ENCODE results near the gene IGSF21. TPM values are rescaled to one million over a fixed set of nuclear protein-coding genes. Genes with fewer than 3 reads are reported as not detected.

The IGSF21 gene
- total RNA-seq, 1 experiment from 2014 or later, result not detected

DNA sequence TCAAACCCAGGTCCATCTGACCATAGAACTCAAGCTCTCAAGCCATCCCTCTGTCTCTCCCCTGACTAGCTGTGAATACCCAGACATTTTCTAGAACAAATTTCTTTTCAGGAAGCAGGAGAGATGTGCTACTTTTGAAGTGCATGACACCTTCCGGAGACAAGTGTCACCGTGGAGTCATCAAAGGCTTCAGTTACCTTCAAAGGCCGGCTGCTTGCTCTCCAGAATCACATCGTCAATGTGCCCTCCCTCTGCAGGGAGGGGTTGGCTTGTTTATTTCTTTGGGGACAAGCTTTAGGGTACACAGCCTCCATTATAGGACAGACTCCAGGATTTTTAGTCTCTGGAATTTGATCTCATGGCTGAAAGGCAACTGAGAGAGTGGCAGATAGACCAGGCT is 37.7 kb upstream of the IGSF21 start:
- H3K4me1 Mint-ChIP-seq (ENCODE audit: insufficient read depth, unreplicated experiment), result no peaks in the 10 kb centered on the region

DNA sequence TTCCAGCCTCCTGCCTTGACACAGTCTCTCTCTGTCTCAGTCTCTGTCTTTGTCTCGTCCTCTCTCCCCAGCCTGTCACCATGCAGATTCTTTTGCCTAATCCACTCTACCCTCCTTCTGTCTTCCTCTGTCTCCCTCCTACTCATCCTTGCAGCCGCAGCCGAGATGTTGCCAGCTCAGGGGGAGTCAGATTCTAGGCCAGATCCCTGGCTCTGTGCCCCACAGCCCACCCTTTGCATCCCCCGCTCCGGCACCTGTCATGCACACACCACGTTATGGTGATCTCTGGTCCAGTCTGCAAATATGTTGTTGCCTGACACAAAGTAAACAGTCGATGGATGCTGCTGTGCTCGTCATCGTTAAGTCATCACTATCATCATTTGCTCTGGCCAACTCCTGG is 35.5 kb upstream of the IGSF21 start:
- intact Hi-C loops (cut with micrococcal nuclease), result no loop called here
- no TSS peak for BruUV-seq (replicated peaks)
- Mint-ChIP-seq H3K27me3 (ENCODE audit: insufficient read depth, unreplicated experiment) (peaks cover 41% of the 10 kb centered on the region), H3K9me3 (ENCODE audit: unreplicated experiment) (no peaks in the 10 kb centered on the region), H3K27ac (ENCODE audit: low read depth, unreplicated experiment) (no peak overlapping the region), H3K36me3 (ENCODE audit: insufficient read depth, unreplicated experiment) (no peaks in the 10 kb centered on the region), H3K4me1 (ENCODE audit: insufficient read depth, unreplicated experiment) (no peaks in the 10 kb centered on the region), H3K4me3 (ENCODE audit: unreplicated experiment) (no peak overlapping the region)
- CTCF ChIA-PET, result interaction anchor here (0.7 kb wide), 1 partner anchor 121 kb away, joined by 3 read pairs; no protein-coding TSS in a partner anchor
- TF ChIP-seq, protein P1, sequence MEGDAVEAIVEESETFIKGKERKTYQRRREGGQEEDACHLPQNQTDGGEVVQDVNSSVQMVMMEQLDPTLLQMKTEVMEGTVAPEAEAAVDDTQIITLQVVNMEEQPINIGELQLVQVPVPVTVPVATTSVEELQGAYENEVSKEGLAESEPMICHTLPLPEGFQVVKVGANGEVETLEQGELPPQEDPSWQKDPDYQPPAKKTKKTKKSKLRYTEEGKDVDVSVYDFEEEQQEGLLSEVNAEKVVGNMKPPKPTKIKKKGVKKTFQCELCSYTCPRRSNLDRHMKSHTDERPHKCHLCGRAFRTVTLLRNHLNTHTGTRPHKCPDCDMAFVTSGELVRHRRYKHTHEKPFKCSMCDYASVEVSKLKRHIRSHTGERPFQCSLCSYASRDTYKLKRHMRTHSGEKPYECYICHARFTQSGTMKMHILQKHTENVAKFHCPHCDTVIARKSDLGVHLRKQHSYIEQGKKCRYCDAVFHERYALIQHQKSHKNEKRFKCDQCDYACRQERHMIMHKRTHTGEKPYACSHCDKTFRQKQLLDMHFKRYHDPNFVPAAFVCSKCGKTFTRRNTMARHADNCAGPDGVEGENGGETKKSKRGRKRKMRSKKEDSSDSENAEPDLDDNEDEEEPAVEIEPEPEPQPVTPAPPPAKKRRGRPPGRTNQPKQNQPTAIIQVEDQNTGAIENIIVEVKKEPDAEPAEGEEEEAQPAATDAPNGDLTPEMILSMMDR (IDR thresholded peaks at IDR 0.05; ENCODE audit: unreplicated experiment), result no peak
- POLR2A ChIA-PET, result no interaction called here
- DNase-seq (ENCODE audit: unreplicated experiment), result no peak

More for the DNA sequence above, 37.7 kb upstream of the IGSF21 start:
- ChIA-PET CTCF (no interaction called here), POLR2A (no interaction called here)
- DNase-seq (ENCODE audit: unreplicated experiment), result no peak
- BruUV-seq (replicated peaks), result no TSS peak
- intact Hi-C loops (cut with micrococcal nuclease), result no loop called here
- no peaks in the 10 kb centered on the region for H3K36me3 Mint-ChIP-seq (ENCODE audit: insufficient read depth, unreplicated experiment)
- H3K4me3 Mint-ChIP-seq (ENCODE audit: unreplicated experiment), result no peak overlapping the region
- peaks cover 59% of the 10 kb centered on the region for H3K27me3 Mint-ChIP-seq (ENCODE audit: insufficient read depth, unreplicated experiment)
- H3K9me3 Mint-ChIP-seq (ENCODE audit: unreplicated experiment), result no peaks in the 10 kb centered on the region
- no peak overlapping the region for H3K27ac Mint-ChIP-seq (ENCODE audit: low read depth, unreplicated experiment)
- TF ChIP-seq, protein P1 (IDR thresholded peaks at IDR 0.05; ENCODE audit: unreplicated experiment), result no peak

DNA sequence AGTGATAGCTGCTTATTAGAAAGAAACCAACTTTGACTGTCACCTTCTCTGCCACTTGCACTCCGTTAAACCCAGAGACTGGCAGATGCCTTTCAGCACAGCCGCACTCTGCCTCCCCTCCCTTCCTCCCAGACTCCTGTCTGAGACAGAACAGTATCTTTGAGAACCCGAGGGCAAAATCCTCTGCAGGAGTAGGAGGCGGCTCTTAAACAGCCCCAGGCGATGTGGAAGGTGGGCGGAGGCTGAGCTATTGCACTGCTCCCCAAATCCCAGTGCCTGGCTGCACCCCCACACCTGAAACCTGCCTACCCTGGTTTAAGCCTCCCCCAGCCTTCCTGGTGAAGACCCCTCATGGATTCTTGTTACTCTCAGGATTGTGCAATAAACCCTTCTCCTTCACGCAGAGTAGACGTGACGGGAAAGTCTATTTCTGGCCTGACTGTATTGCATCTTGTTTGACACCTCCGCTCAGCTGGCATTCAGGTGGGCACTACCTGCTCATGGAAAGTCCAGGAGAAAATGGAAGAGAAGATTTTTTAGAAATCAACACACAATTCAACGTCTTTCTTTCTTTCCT is 34.4 kb upstream of the IGSF21 start:
- no peaks in the 10 kb centered on the region for H3K4me1 Mint-ChIP-seq (ENCODE audit: insufficient read depth, unreplicated experiment)
- H3K27ac Mint-ChIP-seq (ENCODE audit: low read depth, unreplicated experiment), result no peak overlapping the region
- no peaks in the 10 kb centered on the region for H3K9me3 Mint-ChIP-seq (ENCODE audit: unreplicated experiment)
- intact Hi-C loops (cut with micrococcal nuclease), result no loop called here
- peaks cover 30% of the 10 kb centered on the region for H3K27me3 Mint-ChIP-seq (ENCODE audit: insufficient read depth, unreplicated experiment)
- H3K4me3 Mint-ChIP-seq (ENCODE audit: unreplicated experiment), result no peak overlapping the region
- no peak for DNase-seq (ENCODE audit: unreplicated experiment)
- no TSS peak for BruUV-seq (replicated peaks)
- CTCF ChIA-PET, result no interaction called here
- POLR2A ChIA-PET, result no interaction called here
- H3K36me3 Mint-ChIP-seq (ENCODE audit: insufficient read depth, unreplicated experiment), result no peaks in the 10 kb centered on the region
- TF ChIP-seq, protein P1 (IDR thresholded peaks at IDR 0.05; ENCODE audit: unreplicated experiment), result no peak

DNA sequence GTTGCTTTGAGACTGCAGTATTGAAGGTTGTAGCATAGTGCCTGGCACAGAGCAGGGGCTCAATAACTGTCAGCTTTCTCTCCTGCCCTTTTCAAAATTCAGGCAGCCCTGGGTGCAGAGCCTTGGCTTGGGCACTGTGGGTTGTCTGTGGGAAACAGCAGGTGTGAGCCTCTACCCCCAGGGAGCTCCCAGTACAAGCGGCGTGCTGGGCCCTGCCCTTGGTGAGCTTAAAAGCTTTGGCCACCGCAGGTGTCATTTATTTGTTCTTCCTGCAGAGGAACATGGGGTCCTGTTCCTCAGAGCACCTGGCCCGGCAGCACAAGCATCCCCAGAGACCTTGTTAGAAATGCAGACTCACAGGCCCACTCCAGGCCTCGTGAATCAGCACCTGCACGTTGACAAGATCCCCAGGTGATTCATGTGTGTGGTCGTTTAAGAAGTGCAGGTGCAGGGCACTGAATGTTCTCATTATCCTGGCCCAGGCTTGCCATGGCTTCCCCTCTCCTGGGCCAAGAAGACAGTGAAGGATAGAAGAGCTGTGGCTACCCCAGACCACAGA is 29.9 kb upstream of the IGSF21 start:
- TF ChIP-seq, protein P1 (IDR thresholded peaks at IDR 0.05; ENCODE audit: unreplicated experiment), result no peak
- no TSS peak for BruUV-seq (replicated peaks)
- no peak overlapping the region for H3K27ac Mint-ChIP-seq (ENCODE audit: low read depth, unreplicated experiment)
- ChIA-PET CTCF (no interaction called here), POLR2A (no interaction called here)
- no peak for DNase-seq (ENCODE audit: unreplicated experiment)
- no peaks in the 10 kb centered on the region for H3K4me1 Mint-ChIP-seq (ENCODE audit: insufficient read depth, unreplicated experiment)
- intact Hi-C loops (cut with micrococcal nuclease), result no loop called here
- no peak overlapping the region for H3K4me3 Mint-ChIP-seq (ENCODE audit: unreplicated experiment)
- no peaks in the 10 kb centered on the region for H3K9me3 Mint-ChIP-seq (ENCODE audit: unreplicated experiment)
- peaks cover 32% of the 10 kb centered on the region for H3K27me3 Mint-ChIP-seq (ENCODE audit: insufficient read depth, unreplicated experiment)
- H3K36me3 Mint-ChIP-seq (ENCODE audit: insufficient read depth, unreplicated experiment), result no peaks in the 10 kb centered on the region
